Breast epithelium (tissue), 4 donors: ENCODE results near the gene EIF3A. TPM values are rescaled to one million over a fixed set of nuclear protein-coding genes. Genes with fewer than 3 reads are reported as not detected.
"Not testable (repeated sequence)": the region's sequence is repeated elsewhere in the genome, so short reads cannot be mapped to it uniquely, and the experiment has no call there.

Experiments
- DNase-seq, 2 donors: peaks; one replicate each; pipeline ENCODE4 v3.0.0-alpha.2; 2019; ENCODE audit warnings: low spot score in 2 of 2
- H3K27ac ChIP-seq, 2 donors: fragments of 200-600 bp; sonication (generic) in 1 of 2; one replicate each; pipeline ENCODE4 v1.5.1; 2016 to 2019; ENCODE audit warnings: mild to moderate bottlenecking in 1 of 2
- H3K27me3 ChIP-seq, 2 donors: fragments of 200-600 bp; sonication (generic) in 1 of 2; one replicate each; pipeline versions ENCODE4 v1.5.1 to v1.6.0; 2017 to 2019; ENCODE audit warnings: control low read depth in 1 of 2, mild to moderate bottlenecking in 1 of 2
- H3K36me3 ChIP-seq: fragments of 200-600 bp; one replicate; pipeline ENCODE4 v1.5.1; 2019
- H3K4me1 ChIP-seq, 2 donors: fragments of 200-600 bp; sonication (generic); one replicate each; pipeline ENCODE4 v1.5.1; 2016 to 2019; ENCODE audit warnings: control low read depth in 1 of 2
- H3K4me3 ChIP-seq, 3 donors: fragments of 200-600 bp; sonication (generic); 1 replicate in 2 of 3; 2 replicates in 1 of 3; pipeline ENCODE4 v1.5.1; 2016 to 2019; ENCODE audit warnings: mild to moderate bottlenecking in 3 of 3, moderate library complexity in 2 of 3
- H3K9me3 ChIP-seq, 2 donors: fragments of 200-600 bp; sonication (generic) in 1 of 2; one replicate each; pipeline ENCODE4 v1.5.1; 2016 to 2019; ENCODE audit warnings: control low read depth in 1 of 2
- CTCF ChIP-seq, 3 donors: fragments of 450-650 bp; IDR thresholded peaks; one replicate each; pipeline ENCODE4 v1.5.1; 2016 to 2017; ENCODE audit warnings: antibody characterized with exemption in 3 of 3, mild to moderate bottlenecking in 3 of 3, moderate library complexity in 3 of 3
- POLR2A ChIP-seq: fragments of 450-650 bp; IDR thresholded peaks from one replicate; pipeline ENCODE4 v1.6.1; 2016; ENCODE audit warnings: antibody characterized with exemption, mild to moderate bottlenecking, moderate library complexity
- POLR2AphosphoS5 ChIP-seq, 3 donors: sonication (generic); formaldehyde crosslinking; IDR thresholded peaks; one replicate each; pipeline ENCODE4 v1.6.1; 2017; ENCODE audit warnings: antibody characterized with exemption in 3 of 3
- intact Hi-C: fragments of 100-400 bp; cut with DNase I; formaldehyde crosslinking; loops from one replicate; pipeline ENCODE4 v1.15.1; 2023; ENCODE audit warnings: low total_unique reads
- total RNA-seq, 3 donors: library from RNA; depleted of rRNA; stranded (reverse); fragments of >200 nt; gene quantifications; one replicate each; pipeline ENCODE4 v1.1.0, GENCODE V29; 2016

The EIF3A gene
- total RNA-seq, 3 donors from 2014 or later = 117 to 166 (median 124) TPM

- H3K9me3 ChIP-seq = no peaks in the 10 kb centered on the region
- no peak overlapping the region for H3K27ac ChIP-seq
- intact Hi-C loops = no loop called here
- no peaks in the 10 kb centered on the region for H3K4me1 ChIP-seq
- no peaks in the 10 kb centered on the region for H3K27me3 ChIP-seq
- H3K36me3 ChIP-seq = no peaks in the 10 kb centered on the region
- DNase-seq = no peak
- TF ChIP-seq POLR2AphosphoS5 (IDR thresholded peaks at IDR 0.05) = no peak
- no peak for TF ChIP-seq CTCF (IDR thresholded peaks at IDR 0.05)
- TF ChIP-seq POLR2A = no peak
- H3K4me3 ChIP-seq = no peak overlapping the region
Observed at GRCh38 chr10:119112056-119112455, 31.4 kb upstream of the EIF3A start.

- intact Hi-C loops, H3K4me3 ChIP-seq, H3K9me3 ChIP-seq, H3K36me3 ChIP-seq, H3K4me1 ChIP-seq, H3K27me3 ChIP-seq, DNase-seq, H3K27ac ChIP-seq: not testable (repeated sequence)
Observed at GRCh38 chr10:119107771-119108170, 27.2 kb upstream of the EIF3A start.

GRCh38 chr10:119107106-119107505 is 26.5 kb upstream of the EIF3A start:
- H3K27ac ChIP-seq, H3K27me3 ChIP-seq, H3K4me1 ChIP-seq, DNase-seq, H3K9me3 ChIP-seq, H3K4me3 ChIP-seq, intact Hi-C loops, H3K36me3 ChIP-seq: not testable (repeated sequence)

- H3K27me3 ChIP-seq, intact Hi-C loops, DNase-seq, H3K9me3 ChIP-seq, H3K27ac ChIP-seq, H3K4me1 ChIP-seq, H3K36me3 ChIP-seq, H3K4me3 ChIP-seq: not testable (repeated sequence)
Observed at GRCh38 chr10:119105899-119106298, 25.3 kb upstream of the EIF3A start.

- H3K4me1 ChIP-seq = peaks cover 0 to 4% of the 10 kb centered on the region in 2 donors
- peak overlapping the region in 2 of 3 donors; percentile 92 to 98 for H3K4me3 ChIP-seq
- intact Hi-C loops = no loop called here
- H3K9me3 ChIP-seq = no peaks in the 10 kb centered on the region
- no peaks in the 10 kb centered on the region for H3K36me3 ChIP-seq
- DNase-seq = no peak
- no peak for TF ChIP-seq POLR2AphosphoS5 (IDR thresholded peaks at IDR 0.05)
- TF ChIP-seq CTCF (IDR thresholded peaks at IDR 0.05) = no peak
- TF ChIP-seq POLR2A = no peak
- H3K27me3 ChIP-seq = no peaks in the 10 kb centered on the region
- no peak overlapping the region for H3K27ac ChIP-seq
Observed at GRCh38 chr10:119105155-119105554, 24.5 kb upstream of the EIF3A start.

GRCh38 chr10:119104654-119105015 is 24.0 kb upstream of the EIF3A start:
- Histone ChIP-seq H3K4me3 (peak overlapping the region; percentile 79 to 98 (median 92)), H3K27ac (peak overlapping the region in 1 of 2 donors; percentile 81), H3K9me3 (no peaks in the 10 kb centered on the region), H3K4me1 (peaks cover 0 to 4% of the 10 kb centered on the region in 2 donors), H3K27me3 (no peaks in the 10 kb centered on the region), H3K36me3 (no peaks in the 10 kb centered on the region)
- no peak for DNase-seq
- TF ChIP-seq CTCF (IDR thresholded peaks at IDR 0.05) (no peak), POLR2AphosphoS5 (IDR thresholded peaks at IDR 0.05) (no peak), POLR2A (no peak)
- intact Hi-C loops = no loop called here
